B cell (primary cell): Measurements from ENCODE around the gene IL17B. TPM values are rescaled to one million over a fixed set of nuclear protein-coding genes. Genes with fewer than 3 reads are reported as not detected.

Experiments
- ATAC-seq: fragments of 200-7000 bp; cut with Tn5 transposase; one replicate; pipeline ENCODE4 v1.10.0; 2021; ENCODE audit warnings: low read depth, mild to moderate bottlenecking, moderate number of reproducible peaks, moderate library complexity
- CTCF ChIA-PET: fragments of 350-600 bp; sonication (Branson Sonifier 250); formaldehyde crosslinking; loops from one replicate; lab custom pipeline; 2021; ENCODE audit warnings: antibody characterized with exemption, inconsistent platforms; lab: Charles Lee
- POLR2A ChIA-PET: fragments of 350-600 bp; sonication (Branson Sonifier 250); formaldehyde crosslinking; loops from one replicate; lab custom pipeline; 2021; ENCODE audit warnings: antibody characterized with exemption; lab: Charles Lee
- DNase-seq: peaks from one replicate; pipeline ENCODE4 v3.0.0; 2013
- H2AFZ ChIP-seq: 2 replicates; pipeline ENCODE4 v1.6.1; 2012; ENCODE audit warnings: mild to moderate bottlenecking, low read depth, low read length; ENCODE audit not compliant: insufficient read depth, poor library complexity, severe bottlenecking
- H3K27ac ChIP-seq, 2 donors: 1 replicate in 1 of 2; 2 replicates in 1 of 2; pipeline ENCODE4 v1.5.1; 2012 to 2013; ENCODE audit warnings: low read length in 2 of 2, mild to moderate bottlenecking in 2 of 2, moderate library complexity in 1 of 2
- H3K27me3 ChIP-seq, 4 experiments: fragments of 200-600 bp in 1 of 4; sonication (generic) in 1 of 4; replicated peaks in 1 of 4; 1 replicate in 2 of 4; 2 replicates in 2 of 4; pipeline versions ENCODE4 v1.6.1 to v1.7.0; 2013 to 2016; ENCODE audit warnings: low read length in 3 of 4, mild to moderate bottlenecking in 2 of 4, mixed read lengths in 1 of 4, moderate library complexity in 1 of 4; ENCODE audit not compliant: insufficient read depth in 4 of 4, control insufficient read depth in 3 of 4; ENCODE audit errors: control extremely low read depth in 1 of 4
- H3K36me3 ChIP-seq, 2 experiments: replicated peaks in 1 of 2; 1 replicate in 1 of 2; 2 replicates in 1 of 2; pipeline versions ENCODE4 v1.6.1 to v1.7.1; 2013; ENCODE audit warnings: low read length in 1 of 2; ENCODE audit not compliant: insufficient read depth in 2 of 2, control insufficient read depth in 1 of 2; ENCODE audit errors: control extremely low read depth in 1 of 2, extremely low read depth in 1 of 2
- H3K4me1 ChIP-seq, 2 donors: fragments of 200-600 bp in 1 of 2; sonication (generic) in 1 of 2; 1 replicate in 1 of 2; 2 replicates in 1 of 2; pipeline versions ENCODE4 v1.5.1 to v1.6.1; 2013 to 2017; ENCODE audit warnings: low read length in 2 of 2; ENCODE audit not compliant: control insufficient read depth in 2 of 2, insufficient read depth in 2 of 2
- H3K4me2 ChIP-seq: replicated peaks from 2 replicates; pipeline ENCODE3; 2012; ENCODE audit warnings: mild to moderate bottlenecking, low read depth, low read length; ENCODE audit not compliant: poor library complexity, severe bottlenecking
- H3K4me3 ChIP-seq, 5 experiments: fragments of 200-600 bp in 1 of 5; sonication (generic) in 1 of 5; 1 replicate in 3 of 5; 2 replicates in 2 of 5; pipeline versions ENCODE4 v1.5.1 to v1.7.0; 2011 to 2016; ENCODE audit warnings: low read length in 4 of 5, mild to moderate bottlenecking in 4 of 5, low read depth in 2 of 5, control low read depth in 1 of 5, moderate library complexity in 1 of 5; ENCODE audit not compliant: insufficient read depth in 1 of 5; ENCODE audit errors: control extremely low read depth in 1 of 5, extremely low read depth in 1 of 5
- H3K79me2 ChIP-seq: fragments of 200-600 bp; sonication (generic); one replicate; pipeline ENCODE4 v1.6.0; 2016; ENCODE audit warnings: low read length; ENCODE audit not compliant: control insufficient read depth, insufficient read depth
- H3K9ac ChIP-seq: fragments of 200-600 bp; sonication (generic); 2 replicates; pipeline ENCODE4 v1.6.1; 2017; ENCODE audit warnings: mild to moderate bottlenecking, low read length, moderate library complexity
- H3K9me3 ChIP-seq, 3 donors: one replicate each; pipeline versions ENCODE4 v1.6.1 to v1.7.1; 2013; ENCODE audit warnings: low read length in 2 of 3; ENCODE audit not compliant: control insufficient read depth in 2 of 3, insufficient read depth in 1 of 3; ENCODE audit errors: control extremely low read depth in 1 of 3
- H4K20me1 ChIP-seq: 2 replicates; pipeline ENCODE4 v1.6.0; 2012; ENCODE audit warnings: mild to moderate bottlenecking, low read length; ENCODE audit not compliant: insufficient read depth, control insufficient read depth, poor library complexity, severe bottlenecking
- H3K27ac Mint-ChIP-seq: one replicate; pipeline ENCODE4 v1.8.0; 2021; ENCODE audit warnings: mixed read lengths
- H3K27me3 Mint-ChIP-seq: one replicate; pipeline ENCODE4 v1.8.0; 2021; ENCODE audit warnings: mixed read lengths
- H3K4me1 Mint-ChIP-seq: one replicate; pipeline ENCODE4 v1.8.0; 2021; ENCODE audit warnings: mixed read lengths
- H3K4me3 Mint-ChIP-seq: one replicate; pipeline ENCODE4 v1.8.0; 2021; ENCODE audit warnings: mixed read lengths
- H3K9me3 Mint-ChIP-seq: one replicate; pipeline ENCODE4 v1.8.0; 2022; ENCODE audit warnings: mixed read lengths; ENCODE audit not compliant: insufficient read depth
- CTCF ChIP-seq: fragments of 200-600 bp; IDR thresholded peaks from one replicate; pipeline ENCODE4 v1.8.0; 2022; ENCODE audit warnings: antibody characterized with exemption, mild to moderate bottlenecking
- EZH2 ChIP-seq: IDR thresholded peaks from 2 replicates; pipeline ENCODE4 v1.6.1; 2012; ENCODE audit warnings: borderline replicate concordance, low read depth, mild to moderate bottlenecking, moderate library complexity, low read length; ENCODE audit not compliant: insufficient read depth, poor library complexity, severe bottlenecking
- WGBS: methylation state at CpG from one replicate; pipeline ENCODE4 v1.1.5; 2013; ENCODE audit warnings: missing lambda C conversion rate; ENCODE audit not compliant: insufficient coverage; 5-methylcytosine and 5-hydroxymethylcytosine counted together
- intact Hi-C: fragments of 100-400 bp; cut with micrococcal nuclease; formaldehyde crosslinking; loops from one replicate; pipeline ENCODE4 v1.10.0; 2022
- polyA plus RNA-seq: library from polyadenylated mRNA; depleted of rRNA; stranded (reverse); fragments of >200 nt; gene quantifications from 2 replicates; pipeline ENCODE4 v1.2.3, GENCODE V29; 2012
- total RNA-seq, 2 donors: library from RNA; stranded (reverse); fragments of 120-200 nt in 1 of 2; gene quantifications; 1 replicate in 1 of 2; 2 replicates in 1 of 2; pipeline versions ENCODE4 v1.2.3 to v1.2.4, GENCODE V29; 2013 to 2022

The IL17B gene
- total and polyA plus RNA-seq, 2 donors (not counting 1 experiment from before 2014, with no cell fraction given) = not detected

GRCh38 chr5:149328177-149328576, 50.9 kb downstream of the IL17B start:
- Histone ChIP-seq H3K27ac (no peak overlapping the region), H3K4me2 (no peak overlapping the region), H3K36me3 (no peaks in the 10 kb centered on the region), H3K4me3 (no peak overlapping the region), H3K79me2 (no peaks in the 10 kb centered on the region), H3K27me3 (no peaks in the 10 kb centered on the region), H4K20me1 (no peaks in the 10 kb centered on the region), H2AFZ (no peak overlapping the region), H3K9ac (no peak overlapping the region), H3K9me3 (peaks cover 0 to 4% (median 0%) of the 10 kb centered on the region in 3 donors), H3K4me1 (no peaks in the 10 kb centered on the region)
- no peak for ATAC-seq
- Mint-ChIP-seq H3K4me1 (no peaks in the 10 kb centered on the region), H3K9me3 (no peaks in the 10 kb centered on the region), H3K27ac (no peak overlapping the region), H3K27me3 (no peaks in the 10 kb centered on the region), H3K4me3 (no peak overlapping the region)
- intact Hi-C loops = no loop called here
- 96% methylated on average over 3 of the region's 5 CpGs for WGBS
- no peak for DNase-seq
- POLR2A ChIA-PET = no interaction called here
- CTCF ChIA-PET = no interaction called here
- TF ChIP-seq CTCF = no peak
- no peak for TF ChIP-seq EZH2

DNA sequence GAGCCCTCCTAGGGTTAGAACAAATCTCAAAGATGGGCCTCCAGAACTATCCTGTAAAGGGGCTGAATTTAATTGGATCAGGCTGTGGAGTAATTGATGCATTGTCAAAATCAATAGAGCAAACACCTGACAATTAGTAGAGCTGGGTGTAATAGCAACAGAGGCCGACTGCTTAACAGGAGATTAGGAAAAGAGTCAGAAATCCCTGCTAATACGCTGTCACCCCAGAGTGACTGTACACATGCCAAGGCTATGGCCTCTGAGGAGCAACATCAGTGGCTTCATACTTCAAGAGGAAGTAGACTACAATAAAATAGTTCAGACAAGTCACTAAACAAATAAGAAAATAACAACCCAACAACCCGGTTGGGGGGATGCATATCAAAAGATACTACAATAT, 52.5 kb downstream of the IL17B start:
- H4K20me1 ChIP-seq = no peaks in the 10 kb centered on the region
- CTCF ChIA-PET = no interaction called here
- 94% methylated on average over 2 of the region's 3 CpGs for WGBS
- H3K4me3 Mint-ChIP-seq = no peak overlapping the region
- POLR2A ChIA-PET = no interaction called here
- intact Hi-C loops = no loop called here
- DNase-seq (no peak), ATAC-seq (no peak)
- no peak overlapping the region for H3K4me3 ChIP-seq
- peaks cover 0 to 4% (median 0%) of the 10 kb centered on the region in 3 donors for H3K9me3 ChIP-seq
- H3K79me2 ChIP-seq = no peaks in the 10 kb centered on the region
- H2AFZ ChIP-seq = no peak overlapping the region
- H3K27ac Mint-ChIP-seq = no peak overlapping the region
- TF ChIP-seq CTCF (no peak), EZH2 (no peak)
- H3K9me3 Mint-ChIP-seq = no peaks in the 10 kb centered on the region
- no peaks in the 10 kb centered on the region for H3K27me3 Mint-ChIP-seq
- H3K4me1 Mint-ChIP-seq = no peaks in the 10 kb centered on the region
- no peak overlapping the region for H3K4me2 ChIP-seq
- H3K36me3 ChIP-seq = no peaks in the 10 kb centered on the region
- H3K9ac ChIP-seq = no peak overlapping the region
- H3K27ac ChIP-seq = no peak overlapping the region
- H3K4me1 ChIP-seq = no peaks in the 10 kb centered on the region
- H3K27me3 ChIP-seq = no peaks in the 10 kb centered on the region
